Esophagus squamous epithelium (tissue), 4 donors: ENCODE measurements around the gene TSR3.

Experiments used
- POLR2A ChIP-seq, 4 donors: fragments of 450-650 bp; IDR thresholded peaks; one replicate each; pipeline ENCODE4 v1.6.1; 2017; ENCODE audit warnings: antibody characterized with exemption in 4 of 4, mild to moderate bottlenecking in 4 of 4, moderate library complexity in 3 of 4
- TF ChIP-seq, protein P1 (sequence below), 6 experiments: fragments of 450-650 bp in 4 of 6; fragments of 200-600 bp in 2 of 6; sonication (generic) in 2 of 6; IDR thresholded peaks; one replicate each; pipeline ENCODE4 v1.5.1; 2016 to 2019; ENCODE audit warnings: antibody characterized with exemption in 6 of 6, mild to moderate bottlenecking in 4 of 6, moderate library complexity in 4 of 6

DNA sequence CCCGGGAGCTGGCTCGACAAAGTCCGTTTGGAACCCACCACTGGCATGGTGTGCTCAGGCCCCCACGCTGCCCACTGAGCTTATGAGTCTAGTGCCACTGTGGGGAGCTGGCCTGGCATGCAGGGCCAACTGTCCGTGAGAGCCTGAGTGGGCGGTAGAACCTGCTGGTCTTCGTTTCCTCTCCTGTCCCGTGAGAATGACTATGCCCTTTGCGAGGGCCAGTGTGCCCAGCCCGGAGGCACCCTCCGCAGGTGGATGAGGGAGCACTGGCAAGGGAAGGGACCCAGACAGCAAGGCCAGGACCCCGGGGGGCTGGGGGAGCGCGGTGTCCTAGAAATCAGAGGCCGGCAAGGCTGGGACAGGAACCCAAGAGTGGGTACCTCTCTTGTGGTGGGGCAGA is 15.1 kb downstream of the TSR3 start:
- TF ChIP-seq, protein P1, sequence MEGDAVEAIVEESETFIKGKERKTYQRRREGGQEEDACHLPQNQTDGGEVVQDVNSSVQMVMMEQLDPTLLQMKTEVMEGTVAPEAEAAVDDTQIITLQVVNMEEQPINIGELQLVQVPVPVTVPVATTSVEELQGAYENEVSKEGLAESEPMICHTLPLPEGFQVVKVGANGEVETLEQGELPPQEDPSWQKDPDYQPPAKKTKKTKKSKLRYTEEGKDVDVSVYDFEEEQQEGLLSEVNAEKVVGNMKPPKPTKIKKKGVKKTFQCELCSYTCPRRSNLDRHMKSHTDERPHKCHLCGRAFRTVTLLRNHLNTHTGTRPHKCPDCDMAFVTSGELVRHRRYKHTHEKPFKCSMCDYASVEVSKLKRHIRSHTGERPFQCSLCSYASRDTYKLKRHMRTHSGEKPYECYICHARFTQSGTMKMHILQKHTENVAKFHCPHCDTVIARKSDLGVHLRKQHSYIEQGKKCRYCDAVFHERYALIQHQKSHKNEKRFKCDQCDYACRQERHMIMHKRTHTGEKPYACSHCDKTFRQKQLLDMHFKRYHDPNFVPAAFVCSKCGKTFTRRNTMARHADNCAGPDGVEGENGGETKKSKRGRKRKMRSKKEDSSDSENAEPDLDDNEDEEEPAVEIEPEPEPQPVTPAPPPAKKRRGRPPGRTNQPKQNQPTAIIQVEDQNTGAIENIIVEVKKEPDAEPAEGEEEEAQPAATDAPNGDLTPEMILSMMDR (IDR thresholded peaks at IDR 0.05): no peak
- no peak for TF ChIP-seq POLR2A (IDR thresholded peaks at IDR 0.05)
